Measurements from ENCODE around the gene TTC28. TPM values are rescaled to one million over a fixed set of nuclear protein-coding genes. Genes with fewer than 3 reads are reported as not detected.

TTC28 gene
- total RNA-seq, 1 donor from 2014 or later, result 44.4 TPM

DNA sequence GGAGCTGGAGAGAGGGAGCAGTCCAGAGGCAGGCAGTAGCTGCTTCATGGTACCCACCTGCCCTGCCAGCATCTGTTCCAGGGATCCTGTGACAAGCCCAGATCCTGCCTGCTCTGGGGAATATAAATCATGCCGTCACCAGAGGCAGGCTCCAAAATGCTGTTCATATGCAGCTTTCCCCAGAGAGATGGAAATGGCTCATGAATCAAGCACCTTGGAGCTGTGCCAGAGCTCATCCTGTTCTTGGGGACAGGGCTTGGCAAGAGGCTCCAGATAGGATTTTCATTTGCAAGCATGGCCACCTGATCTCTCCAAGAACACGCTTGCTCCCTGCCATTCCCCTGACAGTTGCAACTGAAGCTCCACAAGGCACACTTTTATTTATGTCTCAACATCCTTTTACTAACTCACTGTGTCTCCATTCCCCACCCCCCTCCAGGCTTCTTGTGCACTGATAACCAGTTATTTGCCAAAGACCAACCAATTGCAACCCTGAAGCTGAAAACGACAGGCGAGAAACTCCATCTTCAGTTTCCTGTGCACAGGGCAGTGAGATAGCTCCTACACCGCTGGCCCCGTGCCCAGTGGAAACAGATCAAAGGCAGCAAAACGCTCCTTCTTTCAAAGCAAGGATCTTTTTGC, 644.8 kb downstream of the TTC28 start:
- DNase-seq, result peak; percentile 91

DNA sequence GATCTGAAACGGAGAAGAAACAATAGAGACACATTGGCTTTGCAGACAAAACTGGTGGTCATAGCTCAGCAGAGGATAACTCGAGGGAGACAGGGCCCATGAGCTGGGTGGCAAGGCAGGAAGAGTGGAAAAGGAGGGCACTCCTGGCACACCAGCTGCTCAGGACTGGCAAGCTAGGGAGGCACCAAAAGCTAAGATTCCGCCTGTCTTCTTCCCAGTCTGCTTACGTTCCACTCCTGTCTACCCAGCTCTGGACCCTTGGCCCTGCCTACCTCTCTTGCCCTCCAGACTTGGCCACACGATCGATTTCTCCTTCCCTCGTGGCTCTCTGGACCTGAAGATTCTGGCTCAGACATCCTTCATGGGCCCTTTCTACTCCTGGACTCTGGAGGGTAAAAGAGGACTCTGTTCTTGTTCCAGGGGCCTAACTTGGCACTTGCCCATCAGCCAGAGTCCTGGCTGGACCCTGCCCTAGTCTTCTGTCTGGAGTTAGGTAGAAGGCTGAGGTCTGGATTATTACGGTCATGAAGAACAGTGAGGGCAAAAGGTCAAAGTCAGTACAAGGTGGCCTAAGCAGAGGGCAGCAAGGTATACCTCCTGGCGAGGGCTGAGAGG, 645.4 kb downstream of the TTC28 start:
- DNase-seq, result no peak

DNA sequence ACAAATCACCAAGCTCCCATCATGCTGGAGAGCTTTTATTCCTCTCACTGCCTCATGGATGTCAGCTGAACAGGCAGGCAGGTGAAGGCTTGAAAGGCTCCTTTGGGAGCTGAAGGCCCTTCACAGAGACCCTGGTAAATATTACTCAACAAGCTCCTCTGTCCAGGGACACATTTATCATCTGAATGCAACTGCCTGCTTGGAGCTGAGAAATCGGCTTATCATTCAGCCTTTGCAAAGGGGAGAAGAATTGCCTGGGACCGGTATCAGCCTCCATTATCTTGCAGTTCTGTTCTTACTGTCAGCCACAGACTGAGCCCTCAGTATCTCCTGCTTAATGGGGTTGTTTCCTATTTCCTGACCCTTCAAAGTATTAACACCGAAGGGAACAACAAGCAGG, 646.8 kb downstream of the TTC28 start:
- no peak for DNase-seq

DNA sequence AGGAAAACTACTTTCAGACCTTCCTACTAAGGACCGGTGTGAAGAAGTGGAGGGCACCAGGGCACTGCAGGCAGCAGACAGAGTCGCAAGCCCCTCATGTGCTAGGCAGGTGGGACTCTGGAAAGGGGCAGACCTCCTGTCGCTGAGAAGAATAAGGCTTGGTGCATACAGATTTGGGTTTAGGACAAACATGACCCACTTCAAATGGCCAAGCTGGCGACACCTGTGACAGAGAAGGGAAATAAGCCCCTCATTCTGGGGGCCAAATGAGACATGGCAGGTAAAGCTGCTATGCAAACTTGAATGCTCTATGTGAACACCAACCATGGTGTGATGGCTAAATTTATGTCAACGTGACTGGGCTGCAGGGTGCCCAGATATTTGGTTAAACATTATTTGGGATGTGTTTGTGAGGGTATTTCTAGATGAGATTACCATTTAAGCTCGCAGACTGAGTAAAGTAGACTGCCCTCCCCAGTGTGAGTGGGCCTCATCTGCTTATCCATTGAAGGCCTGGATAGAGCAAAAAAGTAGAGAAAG, 648.2 kb downstream of the TTC28 start:
- DNase-seq, result no peak

DNA sequence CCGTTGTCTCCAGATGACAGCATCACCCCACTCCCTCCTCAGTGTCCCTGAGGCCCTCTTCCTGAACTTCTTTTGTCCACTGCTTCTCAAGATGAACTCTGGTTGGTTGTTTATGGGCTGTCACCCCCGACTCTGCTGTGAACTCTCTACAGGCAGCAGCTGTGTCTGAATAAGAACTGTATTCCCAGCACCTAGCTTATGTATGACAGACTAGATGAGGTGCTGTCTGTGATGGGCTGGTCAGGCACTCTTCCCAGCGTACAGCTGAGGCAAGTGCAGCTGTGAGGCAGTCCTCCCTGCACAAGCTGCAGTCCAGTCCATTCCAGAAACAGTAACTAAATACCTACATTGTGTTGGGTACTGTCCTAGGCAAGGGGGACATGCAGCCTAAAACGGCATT, 649.2 kb downstream of the TTC28 start:
- DNase-seq, result no peak

DNA sequence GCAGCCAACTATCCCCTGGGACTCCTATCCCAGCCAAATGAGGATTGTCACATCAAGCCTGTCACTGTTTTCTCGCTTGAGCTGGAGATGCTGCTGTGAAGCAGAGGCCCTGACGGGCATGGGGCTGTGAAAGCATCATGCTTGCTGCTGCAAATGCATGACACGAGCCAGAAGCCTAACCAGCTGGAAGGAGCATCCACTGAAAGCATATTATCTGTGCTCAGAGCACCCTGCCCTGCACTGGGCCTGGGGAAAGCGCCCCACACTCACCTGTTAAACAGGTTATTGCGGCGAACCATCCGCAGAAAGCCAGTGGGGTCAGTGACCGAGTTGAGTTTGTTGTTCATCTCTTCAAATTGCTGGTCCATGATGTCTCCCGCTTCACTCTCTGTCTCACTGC, 649.7 kb downstream of the TTC28 start:
- no peak for DNase-seq

DNA sequence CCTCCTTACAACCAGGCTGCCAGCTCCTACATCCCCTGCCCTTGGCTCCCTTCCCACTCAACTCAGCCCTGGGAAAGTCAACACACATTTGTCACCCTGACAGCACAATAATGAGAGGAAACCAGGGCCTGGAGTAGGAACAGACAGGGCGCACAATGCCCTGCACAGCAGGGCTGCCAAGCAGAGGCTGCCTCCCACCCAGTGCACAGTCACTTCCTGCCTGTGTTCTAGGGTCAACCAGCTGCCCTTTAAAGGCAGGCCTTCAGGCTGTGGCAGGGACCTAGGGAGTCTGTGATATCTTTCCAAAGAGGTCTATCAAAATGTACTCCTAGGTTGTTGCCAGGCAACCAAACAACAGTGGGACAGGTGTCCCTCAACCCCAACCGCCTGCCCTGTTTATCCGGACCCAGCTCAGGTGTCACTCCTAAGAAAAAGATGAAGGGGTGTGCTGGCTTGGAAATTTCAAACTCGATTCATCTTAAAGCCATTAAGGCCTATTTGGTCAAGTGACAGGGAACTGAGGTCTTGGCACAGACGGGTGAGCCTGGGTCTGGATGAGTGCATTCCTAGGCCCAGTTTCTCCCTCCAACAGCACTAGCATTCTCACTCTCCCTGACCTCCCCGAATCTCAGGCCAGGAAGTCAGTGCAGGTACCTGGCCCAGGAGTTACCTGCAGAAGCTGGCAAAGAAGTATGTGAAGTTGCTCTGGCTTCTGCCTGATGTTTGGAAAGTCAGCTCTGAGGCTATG, 650.3 kb downstream of the TTC28 start:
- peak; percentile 99 for DNase-seq

DNA sequence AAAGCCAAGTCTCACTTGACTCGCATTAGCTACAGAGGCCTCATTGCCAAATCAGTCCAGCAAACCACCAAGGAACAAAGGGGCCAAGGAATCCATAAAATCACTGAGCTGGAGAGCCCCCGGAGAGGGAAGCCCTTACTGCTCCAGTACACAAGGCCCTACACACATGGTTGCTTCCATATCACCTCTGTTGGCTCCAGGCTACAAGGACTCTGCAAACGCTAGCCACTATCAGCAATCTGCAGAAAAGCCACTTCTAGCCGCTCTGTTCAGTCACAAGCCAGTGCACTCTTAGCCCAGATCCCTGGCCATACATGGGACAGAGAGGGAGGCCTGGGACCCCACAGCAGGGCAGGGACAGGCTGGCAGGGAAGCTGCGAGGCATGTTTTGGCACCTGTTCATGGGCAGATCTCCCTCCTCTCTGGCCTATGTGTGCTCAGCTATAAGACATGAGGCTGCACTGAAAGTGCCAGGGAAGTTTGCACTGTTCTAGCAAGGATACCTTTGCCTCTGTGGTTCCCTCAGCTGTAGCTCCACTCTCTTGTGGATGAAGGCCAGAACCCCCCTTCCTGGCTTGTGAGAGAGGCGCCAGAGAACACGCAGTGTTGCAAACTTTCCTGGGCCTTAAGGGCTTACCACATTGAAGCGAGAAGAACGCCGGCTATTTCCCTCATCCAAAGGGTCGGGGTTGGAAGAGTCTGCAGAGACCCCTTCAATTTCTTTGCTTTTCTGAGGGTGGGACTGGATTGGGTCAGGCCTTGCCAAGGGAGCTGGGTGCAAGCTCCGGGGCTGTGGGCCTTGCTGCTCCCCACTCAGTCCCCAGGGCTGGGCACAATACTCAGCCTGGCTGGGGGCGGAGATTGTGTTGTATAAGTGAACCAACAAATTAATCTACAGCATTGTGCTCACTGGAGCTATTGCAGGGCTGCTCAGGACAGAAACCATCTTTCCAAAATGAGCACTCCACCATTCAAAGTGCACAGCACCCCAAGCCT, 651.9 kb downstream of the TTC28 start:
- DNase-seq, result no peak

DNA sequence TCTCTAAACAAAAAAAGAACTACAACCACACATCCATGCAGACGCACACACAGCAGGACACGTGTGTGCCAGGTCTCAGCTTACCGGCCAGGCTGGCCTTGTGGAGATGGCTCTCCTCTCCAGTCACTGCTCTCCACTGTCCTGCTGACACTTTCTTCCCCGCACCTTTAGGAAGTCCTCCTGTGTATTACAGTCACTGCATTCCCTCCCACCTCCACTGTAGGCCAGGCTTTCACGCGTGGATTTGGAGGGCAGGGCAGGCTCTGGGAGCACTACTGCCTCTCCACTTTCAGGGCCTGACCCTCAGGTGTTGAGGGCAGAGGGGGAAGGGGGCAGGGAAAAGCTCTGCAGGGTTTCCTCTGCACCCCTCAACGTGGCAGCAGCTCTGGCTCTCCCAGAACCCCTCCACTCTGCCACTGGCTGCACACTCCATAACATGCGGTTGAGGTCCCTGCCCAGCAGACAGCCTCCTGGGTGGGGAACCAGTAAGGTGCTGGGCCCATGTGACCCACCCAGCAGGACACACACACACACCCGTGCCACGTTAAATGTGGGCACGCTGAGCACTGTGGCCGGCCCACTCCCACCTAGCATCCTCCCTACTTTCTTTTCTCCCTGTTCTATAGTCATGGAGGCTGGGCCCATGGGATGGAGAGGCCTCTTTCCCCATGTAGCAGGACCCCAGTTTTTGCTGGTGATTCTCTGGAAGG, 653.6 kb downstream of the TTC28 start:
- no peak for DNase-seq

DNA sequence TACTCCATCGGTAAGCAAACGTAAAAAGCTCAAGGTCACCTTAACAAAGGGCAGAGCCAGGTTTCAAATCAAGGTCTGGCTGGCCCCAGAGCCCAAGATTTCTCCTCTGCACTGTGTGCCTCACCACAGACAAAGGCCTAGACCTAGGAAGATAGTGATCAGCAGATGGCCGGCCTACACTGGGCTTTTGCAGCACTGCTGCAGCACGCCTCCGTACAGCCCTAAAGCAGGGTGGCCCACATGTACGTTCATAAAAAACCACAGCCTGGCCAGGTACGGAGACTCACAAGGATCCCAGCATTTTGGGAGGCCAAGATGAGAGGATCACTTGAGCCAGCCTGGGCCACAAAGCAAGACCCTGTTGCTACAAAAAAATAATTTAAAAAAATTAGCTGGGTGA, 654.3 kb downstream of the TTC28 start:
- no peak for DNase-seq

DNA sequence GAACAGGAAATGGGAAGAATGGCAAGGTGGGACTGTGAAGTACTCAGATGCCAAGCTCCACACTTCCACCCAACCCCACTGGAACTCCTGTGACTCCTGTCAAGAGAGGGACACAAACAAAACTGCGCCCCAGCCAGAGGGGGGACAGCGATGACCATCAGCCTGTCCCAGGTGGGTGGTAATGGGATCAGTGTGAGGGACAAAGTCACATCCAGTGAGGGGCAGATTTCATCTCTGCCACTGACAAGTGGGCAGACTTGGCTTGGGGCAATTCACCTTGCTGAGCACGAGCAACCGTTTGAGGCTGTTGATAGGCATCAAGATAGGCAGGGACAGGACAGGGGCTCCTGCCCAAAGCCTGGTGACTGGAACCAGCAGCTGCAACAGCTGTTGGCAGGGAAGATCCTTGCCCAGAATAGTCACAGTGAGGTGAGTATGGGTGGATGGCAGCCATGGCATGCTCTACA, 655.2 kb downstream of the TTC28 start:
- DNase-seq, result no peak

DNA sequence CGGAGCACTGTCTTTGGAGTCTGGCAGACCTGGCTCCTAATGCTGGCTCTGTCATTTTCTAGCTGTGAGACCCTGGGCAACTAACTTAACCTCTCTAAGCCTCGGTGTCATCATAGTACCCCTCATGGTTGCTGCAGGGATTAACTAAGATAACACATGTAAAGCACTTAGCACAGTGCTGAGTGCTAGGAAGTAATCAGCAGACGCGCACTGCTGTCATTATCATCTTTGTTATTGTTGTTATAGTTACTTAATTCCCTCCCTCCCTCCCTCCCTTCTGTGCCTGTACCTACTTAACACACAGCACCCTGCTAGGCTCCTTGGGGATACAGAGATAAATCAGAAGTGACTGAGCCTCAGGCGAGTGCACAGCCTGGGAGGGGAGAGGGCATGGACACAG, 655.9 kb downstream of the TTC28 start:
- DNase-seq, result no peak

DNA sequence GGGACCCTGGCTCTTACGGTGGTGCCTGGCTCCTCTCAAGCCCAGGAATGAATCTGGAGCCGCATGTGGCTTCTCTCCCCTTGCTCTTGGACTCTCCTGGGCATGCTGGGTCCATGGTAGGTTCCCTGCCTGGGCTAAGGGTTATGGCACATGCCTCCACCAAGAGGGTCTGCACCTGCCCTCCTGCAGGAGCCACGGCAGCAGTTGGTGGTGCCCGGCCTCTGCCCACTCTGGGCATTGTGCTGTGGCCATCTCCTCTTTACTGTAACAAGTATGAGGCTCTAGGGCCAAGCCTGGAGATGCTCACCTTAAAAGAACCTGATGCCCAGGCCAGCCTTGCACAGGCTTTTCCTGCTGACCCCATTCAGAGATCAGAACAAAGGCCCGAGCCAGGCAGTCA, 656.6 kb downstream of the TTC28 start:
- no peak for DNase-seq

DNA sequence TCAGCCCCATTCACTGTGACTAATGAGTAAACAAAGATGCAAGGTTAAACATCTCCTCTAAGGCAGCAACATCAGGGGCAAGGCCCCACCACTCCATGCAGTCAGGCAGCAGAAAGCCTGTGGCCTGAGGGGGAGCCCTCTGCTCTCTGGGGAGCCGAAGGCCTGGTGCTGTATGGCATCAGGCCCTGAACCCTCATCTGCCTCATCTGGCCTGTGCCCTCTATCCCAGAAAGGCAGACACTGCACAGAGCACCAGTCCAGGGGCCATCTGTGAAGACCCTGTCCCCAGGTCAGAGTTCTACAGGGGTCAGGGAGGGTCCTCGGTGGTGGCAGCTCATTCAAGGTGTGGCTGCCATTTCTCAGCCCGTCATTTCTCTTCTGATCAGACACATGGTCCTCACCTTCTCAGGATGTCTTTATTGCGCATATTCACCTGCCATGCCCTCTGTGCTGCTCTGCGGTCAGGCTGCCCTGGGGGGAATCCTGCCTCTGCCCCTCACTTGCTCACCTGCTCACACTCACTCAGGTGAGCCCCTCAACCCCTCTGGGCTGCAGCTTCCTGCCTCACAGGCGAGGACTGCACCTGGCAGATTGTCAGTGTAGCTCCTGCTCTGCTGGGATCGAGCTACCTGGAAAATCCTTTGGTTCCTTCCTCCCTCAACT, 657.5 kb downstream of the TTC28 start:
- DNase-seq, result no peak

DNA sequence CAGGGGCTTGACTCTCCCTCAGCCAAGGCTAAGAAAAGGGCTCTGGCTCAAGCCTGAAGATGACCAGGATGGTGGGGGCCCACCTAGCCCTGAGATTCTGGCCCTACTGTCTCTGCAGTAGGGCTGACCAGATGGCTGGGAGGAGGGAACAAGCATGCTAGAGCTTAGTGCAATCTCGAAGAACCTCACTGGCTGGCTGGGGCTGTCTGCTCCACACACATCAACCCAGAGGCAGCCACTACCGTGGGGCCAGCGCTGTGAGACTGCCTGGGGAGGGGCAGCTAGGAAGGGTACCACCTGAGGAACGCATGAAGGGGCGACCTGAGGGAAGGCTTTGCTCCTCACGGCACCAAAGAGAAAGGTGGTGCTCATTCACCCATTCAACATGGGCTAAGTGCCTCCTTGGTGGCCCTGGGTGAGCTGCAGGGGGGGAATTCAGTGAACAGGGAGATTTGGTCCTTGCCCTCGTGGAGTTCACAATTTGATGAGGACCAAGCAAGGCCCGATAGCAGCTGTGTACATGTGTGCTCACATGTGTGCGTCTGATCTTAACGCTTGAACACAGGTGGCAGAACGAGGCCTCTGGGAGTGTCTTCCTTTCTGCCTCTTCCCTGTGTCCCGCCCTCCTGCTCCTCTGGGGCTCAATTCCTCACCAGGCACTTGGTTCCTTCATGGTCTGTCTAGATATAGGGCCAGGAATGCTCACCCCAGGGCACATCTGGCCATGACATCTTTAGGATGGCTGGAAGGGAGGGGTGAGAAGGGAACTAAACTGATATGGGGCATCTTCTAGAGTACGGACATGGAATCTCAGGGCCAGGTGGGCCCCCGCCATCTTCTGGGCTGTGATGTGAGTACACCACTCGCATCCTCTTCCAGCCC, 658.3 kb downstream of the TTC28 start:
- DNase-seq, result no peak

DNA sequence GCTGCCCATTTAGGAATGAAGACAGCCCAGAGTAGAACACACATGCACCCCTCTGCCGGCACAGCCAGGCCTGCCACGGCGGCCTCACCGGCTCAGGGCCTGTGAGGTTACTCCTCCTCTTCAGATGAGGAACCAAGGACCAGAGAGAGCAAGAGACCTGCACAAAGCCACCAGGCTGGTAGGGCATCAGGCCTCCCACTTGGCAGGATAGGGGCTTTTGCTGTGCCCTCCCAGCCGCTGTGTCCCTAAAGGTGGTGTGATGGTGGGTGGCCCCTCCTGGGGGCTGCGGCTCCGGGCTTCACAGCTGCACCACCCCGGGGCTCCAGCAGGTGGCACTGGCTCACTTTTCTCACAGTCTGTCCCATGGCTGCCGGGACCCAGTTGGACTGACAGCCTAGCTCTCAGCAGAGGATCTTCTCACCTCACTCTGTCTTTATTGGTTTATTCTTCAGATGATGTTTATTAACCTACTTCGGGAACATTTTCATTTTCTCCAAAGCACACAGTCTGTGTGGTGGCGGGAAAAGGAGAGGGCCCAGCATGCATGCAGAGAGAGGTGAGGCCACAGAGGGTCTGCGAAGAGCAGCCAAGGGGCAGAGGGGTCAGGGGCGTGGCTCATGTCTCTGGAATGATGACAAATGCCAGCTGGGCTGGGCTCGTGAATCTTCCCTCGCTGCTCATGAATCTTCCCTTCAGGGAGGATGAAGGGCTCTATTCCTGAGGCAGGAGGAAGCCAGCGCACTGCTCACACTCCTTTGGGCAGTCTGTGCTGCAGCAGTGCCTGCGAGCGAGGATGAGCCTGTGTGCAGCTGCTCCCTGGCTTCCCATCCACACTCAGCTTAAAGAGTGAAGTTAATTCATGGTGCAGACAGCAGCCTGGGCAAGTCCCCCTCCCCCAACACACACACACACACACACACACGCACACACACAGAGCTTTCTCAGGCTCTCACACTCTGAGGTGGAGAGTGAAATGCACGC, 659.5 kb downstream of the TTC28 start:
- DNase-seq, result peak; percentile 79

DNA sequence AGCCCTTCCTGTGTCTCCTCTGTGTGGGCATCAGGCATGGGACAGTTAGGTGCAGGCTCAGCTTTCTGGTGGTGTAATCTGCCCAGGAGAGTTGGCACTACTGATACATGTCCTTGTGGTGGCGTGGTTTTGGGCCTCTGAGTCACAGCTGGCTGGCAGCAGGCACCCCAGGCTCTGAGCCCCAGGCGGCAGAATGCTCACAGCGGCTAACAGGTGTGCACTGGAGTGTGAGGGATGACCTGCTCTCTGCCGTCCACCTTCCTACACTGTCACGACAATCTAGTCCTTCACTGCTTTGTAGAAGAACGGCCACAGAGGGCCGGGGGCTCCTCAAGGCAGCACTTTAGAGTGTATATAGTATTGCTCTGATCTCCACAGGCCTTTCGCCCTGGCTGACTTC, 660.3 kb downstream of the TTC28 start:
- no peak for DNase-seq

DNA sequence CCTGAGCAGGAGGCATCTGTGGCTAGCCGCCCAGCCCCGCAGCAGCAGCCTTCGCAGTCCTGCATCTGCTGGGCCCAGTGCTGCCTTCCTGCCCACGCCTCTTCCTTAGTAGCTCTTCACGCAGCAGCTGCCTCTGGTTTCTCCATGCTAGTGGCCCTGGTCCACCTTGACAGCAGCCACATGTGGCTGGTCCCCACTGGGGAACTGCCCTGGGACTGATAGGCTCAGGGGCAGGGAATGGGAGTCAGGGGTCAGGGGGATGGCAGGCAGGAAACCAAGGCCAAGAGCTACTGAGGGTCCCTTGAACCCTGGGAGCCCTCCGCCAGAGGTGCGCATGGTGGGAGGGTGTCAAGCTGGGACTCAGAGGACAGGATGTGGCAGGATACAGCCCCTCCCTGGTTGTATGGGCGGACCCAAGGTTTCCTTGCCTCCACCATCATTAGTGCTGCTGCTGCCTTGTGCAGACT, 661.1 kb downstream of the TTC28 start:
- no peak for DNase-seq

DNA sequence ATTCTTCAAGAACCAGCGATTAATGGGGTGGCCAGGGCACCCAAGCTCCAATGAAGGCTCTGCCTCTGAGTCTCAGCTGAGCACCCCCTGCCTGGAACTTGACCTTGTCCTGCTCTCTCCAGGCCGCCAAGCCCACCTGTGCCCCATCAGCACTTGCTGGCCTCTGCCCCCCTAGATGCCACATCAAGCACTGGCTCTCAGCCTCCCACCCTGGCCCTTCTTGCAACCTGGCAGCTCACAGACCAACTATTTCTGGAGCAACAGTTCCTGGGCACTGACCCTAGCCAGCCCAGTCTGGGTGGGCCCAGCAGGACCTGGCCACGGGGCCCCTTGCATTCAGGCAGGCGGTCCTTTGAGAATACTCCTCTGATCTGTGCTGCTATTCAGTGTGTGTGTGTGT, 661.8 kb downstream of the TTC28 start:
- no peak for DNase-seq
